ENCODE results near the gene LTBP1. TPM values are rescaled to one million over a fixed set of nuclear protein-coding genes. Genes with fewer than 3 reads are reported as not detected.
"Not testable (repeated sequence)": the region's sequence is repeated elsewhere in the genome, so short reads cannot be mapped to it uniquely, and the experiment has no call there.

Gene LTBP1
- polyA plus RNA-seq, 4 donors: 74.7 to 83.5 (median 82.8) TPM

DNA sequence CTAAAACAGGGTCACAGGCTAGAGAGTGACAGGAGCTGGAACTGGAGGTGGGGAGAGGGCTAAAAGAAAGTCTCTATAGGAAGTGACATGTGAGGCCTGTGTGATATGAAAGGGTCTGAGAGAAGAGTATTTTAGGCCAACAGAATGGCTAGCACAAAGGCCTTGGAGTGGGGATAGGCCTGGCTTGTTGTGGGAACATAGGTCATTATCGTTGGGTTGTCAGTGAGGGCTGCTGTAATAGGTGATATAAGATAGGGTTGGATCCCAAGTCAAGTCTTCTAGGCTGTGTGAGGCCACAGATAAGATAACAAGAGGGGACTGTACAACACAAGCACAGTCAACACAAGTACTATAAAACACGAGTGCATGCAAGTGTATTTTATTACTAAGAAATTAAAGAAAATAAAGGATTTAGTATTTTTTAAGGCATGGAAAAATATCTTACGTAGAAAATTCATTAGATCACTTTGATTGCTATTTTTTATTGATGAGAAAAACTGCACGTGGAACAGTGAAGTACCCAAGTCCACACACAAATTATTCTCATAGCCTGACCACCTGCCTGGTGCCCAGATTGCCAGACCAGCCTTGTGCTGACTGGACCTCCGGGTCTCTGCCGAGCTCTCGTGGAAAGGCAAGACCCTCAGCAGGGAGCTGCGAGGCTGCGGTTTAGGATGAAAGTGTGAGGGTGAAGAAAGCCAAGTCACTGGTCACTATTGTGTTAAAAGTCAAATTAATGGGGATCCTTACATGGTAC lies 14.1 kb downstream of the LTBP1 start:
- DNase-seq (ENCODE audit: low read depth in 4 of 4, low spot score in 3 of 4): no peak

GRCh38 chr2:32962690-32963089 lies 15.9 kb downstream of the LTBP1 start:
- DNase-seq (ENCODE audit: low read depth in 4 of 4, low spot score in 3 of 4): no peak

DNA sequence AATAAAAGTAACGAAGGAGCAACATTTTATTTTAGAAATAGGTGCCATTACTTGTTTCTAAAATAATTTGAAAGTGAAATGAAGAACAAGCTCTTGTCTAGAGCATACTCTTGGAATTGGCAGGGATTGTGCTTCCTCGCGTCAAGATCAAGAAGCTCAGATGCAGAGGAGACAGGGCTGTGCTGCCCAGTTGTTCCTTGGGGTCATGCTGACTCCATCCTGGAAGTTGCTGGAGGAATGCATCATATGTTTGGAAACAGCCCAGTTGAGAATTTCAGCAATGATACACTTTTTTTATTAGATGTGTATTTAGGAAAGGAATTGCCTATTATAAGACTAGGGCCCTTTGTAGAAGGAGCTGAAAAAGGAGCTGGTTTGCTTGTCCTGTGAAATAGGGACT lies 17.2 kb downstream of the LTBP1 start:
- DNase-seq (ENCODE audit: low read depth in 4 of 4, low spot score in 3 of 4): no peak

GRCh38 chr2:32965523-32966171 lies 18.9 kb downstream of the LTBP1 start:
- no peak for DNase-seq (ENCODE audit: low read depth in 4 of 4, low spot score in 3 of 4)

GRCh38 chr2:32969444-32970162 lies 22.9 kb downstream of the LTBP1 start:
- no peak for DNase-seq (ENCODE audit: low read depth in 4 of 4, low spot score in 3 of 4)

DNA sequence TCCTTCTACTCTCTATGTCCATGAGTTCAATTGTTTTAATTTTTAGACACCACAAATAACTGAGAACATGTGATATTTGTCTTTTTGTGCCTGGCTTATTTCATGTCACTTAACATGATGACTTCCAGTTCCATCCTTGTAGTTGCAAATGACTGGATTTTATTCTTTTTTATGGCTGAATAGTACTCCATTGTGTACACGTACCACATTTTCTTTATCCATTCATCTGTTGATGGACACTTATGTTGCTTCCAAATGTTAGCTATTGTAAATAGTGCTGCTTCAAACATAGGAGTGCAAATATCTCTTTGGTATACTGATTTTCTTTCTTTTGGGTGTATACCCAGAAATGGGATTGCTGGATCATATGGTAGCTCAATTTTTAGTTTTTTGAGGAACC lies 27.0 kb downstream of the LTBP1 start:
- DNase-seq (ENCODE audit: low read depth in 4 of 4, low spot score in 3 of 4): not testable (repeated sequence)

DNA sequence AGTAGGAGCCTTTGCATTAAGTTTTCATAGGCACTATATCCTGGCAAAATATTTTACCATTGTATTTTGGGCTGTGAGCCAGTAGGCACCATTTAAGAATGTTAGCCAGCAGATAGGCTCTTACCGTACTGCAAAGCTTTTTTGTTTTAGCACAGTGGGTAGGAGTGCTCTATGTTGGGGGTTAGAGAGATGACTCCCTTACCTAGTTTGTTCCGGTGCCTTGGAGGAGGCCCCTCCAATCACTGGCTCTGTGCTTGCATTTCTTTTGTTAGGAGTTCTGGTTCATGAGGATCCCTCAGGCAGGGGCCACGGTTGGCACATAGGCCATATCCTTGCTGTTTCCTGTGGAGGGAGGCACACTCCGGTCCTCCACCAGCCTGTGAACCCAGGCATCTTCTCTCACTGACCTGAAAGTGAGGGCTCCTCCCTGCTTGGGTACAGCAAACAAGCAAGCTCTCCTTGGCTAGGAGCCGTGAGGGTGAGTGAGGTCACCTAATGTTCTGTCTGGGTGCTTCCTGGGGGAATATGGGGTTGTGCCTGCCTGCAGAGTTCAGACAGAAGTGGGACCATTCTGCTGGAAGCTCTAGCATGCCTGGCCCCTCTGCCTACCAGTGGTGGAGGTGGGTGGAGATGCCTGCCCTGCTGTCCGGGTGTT lies 29.8 kb downstream of the LTBP1 start:
- DNase-seq (ENCODE audit: low read depth in 4 of 4, low spot score in 3 of 4): no peak

DNA sequence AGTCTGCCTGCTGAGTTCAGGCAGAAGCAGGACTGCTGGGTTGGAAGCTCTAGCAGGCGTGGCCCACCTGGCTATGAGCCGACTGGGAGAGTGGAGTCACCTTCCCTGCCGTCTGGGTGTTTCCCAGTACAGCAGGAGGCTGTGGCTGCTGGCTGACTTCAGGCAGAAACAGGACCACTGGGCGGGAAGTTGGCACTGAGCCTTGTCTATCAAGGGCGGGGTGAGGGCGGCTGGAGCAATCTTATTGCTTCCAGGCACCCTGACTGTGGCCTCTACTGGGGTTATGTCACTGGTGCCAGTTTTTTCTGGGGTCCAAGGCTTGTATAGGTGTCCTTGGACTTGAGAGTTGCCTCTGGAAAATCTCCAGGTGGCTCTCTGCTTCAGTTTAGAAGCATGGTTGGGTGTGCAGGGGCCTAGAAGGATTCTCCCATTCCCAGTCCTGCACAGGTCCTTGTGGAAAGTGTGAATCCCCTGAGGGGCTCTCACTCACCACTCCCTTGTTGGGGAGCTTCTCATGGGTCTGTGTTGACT lies 30.5 kb downstream of the LTBP1 start:
- no peak for DNase-seq (ENCODE audit: low read depth in 4 of 4, low spot score in 3 of 4)

GRCh38 chr2:32981612-32982011 lies 34.9 kb downstream of the LTBP1 start:
- no peak for DNase-seq (ENCODE audit: low read depth in 4 of 4, low spot score in 3 of 4)

DNA sequence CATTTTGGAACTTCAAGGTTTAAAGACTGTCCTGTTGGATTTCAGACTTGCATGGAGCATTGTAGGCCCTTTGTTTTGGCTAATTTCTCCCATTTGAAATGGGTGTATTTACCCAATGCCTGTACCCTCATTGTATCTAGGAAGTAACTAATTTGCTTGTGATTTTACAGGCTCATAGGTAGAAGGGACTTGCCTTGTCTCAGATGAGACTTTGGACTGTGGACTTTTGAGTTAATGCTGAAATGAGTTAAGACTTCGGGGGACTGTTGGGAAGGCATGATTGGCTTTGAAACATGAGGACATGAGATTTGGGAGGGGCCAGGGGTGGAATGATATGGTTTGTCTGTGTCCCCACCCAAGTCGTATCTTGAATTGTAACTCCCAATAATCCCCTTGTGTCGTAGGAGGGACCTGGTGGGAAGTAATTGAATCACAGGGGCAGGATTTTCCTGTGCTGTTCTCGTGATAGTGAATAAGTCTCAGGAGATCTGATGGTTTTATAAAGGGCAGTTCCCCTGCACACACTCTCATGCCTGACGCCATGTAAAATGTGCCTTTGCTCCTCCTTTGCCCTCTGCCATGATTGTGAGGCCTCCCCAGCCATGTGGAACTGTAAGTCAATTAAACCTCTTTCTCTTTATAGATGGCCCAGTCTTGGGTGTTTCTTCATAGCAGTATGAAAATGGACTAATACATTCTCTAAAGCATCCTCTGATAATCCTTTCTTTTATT lies 36.6 kb downstream of the LTBP1 start:
- not testable (repeated sequence) for DNase-seq (ENCODE audit: low read depth in 4 of 4, low spot score in 3 of 4)

DNA sequence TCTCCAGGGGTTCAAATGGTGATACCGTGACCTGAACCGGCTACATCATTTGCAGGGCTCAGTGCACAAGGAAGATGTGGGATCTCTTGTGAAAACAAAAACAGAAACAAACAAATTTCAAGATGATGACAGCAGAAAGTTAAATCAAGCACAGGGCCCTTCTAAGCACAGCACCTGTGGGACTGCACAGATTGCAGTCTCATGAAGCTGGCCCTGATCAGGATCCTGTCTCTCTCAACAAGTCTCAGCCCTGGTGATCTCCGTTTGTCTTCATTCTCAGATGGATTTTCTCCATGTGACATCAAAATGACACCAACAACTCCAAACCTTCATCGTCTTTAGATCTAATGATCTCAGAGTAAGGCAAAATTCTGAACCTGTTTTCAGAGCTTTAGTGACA lies 39.7 kb downstream of the LTBP1 start:
- no peak for DNase-seq (ENCODE audit: low read depth in 4 of 4, low spot score in 3 of 4)

DNA sequence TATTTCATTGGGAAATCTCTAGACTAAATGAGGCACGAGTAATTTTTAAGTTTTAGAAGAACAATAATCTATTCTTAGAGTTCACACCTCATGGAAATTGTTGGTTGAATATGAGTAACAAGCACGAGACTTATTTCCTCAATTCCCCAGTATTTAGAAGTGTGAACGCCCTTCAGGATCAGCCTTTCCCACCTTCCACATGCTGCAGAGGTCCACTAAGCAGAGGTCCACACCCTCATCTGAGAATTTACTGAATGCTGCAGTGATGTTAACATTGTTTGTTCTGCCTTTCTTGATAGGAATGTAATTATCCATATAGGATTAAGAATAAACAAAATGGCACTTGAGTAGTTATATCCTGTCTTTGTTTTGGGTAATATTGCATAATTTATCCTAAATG lies 41.8 kb downstream of the LTBP1 start:
- DNase-seq (ENCODE audit: low read depth in 4 of 4, low spot score in 3 of 4): no peak

DNA sequence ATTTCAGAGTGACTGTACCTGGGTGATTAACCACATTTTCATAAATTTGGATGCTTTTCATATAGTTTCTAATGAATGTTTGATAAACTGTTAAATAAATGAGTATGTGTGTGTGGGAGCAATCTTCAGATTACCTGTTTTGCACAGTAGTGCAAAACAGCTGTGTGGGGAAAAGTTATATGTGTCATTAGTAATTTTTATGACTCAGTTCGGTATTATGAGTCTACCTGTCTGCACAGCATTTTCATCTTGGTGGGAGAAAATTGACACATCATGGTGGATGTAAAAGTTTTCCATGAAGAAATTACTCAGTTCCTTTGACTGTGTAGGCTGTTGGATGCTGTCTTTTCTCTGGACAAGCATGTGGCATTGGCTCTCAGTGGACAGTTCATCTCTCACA lies 43.8 kb downstream of the LTBP1 start:
- no peak for DNase-seq (ENCODE audit: low read depth in 4 of 4, low spot score in 3 of 4)

DNA sequence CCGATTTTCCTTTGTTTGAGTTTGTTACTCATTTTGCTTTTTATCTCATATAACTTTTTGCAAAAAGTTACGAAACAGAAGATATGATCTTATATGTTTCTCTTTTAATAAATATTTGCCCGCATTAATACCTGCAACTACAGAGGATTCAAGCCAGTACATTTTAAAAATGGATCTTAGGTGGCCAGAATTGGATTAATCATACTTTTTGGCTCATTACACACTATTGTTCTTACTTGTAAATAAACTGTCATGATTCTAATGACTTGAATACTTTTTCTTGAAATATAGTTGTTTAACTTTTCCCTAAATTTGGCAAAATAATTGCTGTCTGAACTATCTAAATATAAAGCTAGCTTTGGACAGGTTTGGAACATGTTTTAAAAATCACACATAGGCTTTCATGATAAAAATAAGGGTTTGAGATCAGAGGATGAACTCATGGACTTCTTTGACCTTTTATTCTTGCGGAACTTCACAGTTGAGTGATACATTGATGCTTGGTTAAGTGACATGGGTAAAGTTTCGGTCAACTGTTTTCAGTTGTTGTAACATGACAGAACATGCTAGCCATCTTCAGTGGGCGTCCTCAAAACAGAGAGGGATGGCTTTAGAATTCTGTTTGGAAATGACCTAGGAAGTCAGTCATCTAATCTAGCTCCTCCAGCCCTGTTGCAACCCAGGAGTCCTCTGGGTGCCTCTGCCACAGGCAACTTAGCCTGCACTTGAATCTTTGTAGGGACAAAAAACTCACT lies 44.5 kb downstream of the LTBP1 start:
- DNase-seq (ENCODE audit: low read depth in 4 of 4, low spot score in 3 of 4): no peak

GRCh38 chr2:32993005-32993539 lies 46.3 kb downstream of the LTBP1 start:
- DNase-seq (ENCODE audit: low read depth in 4 of 4, low spot score in 3 of 4): no peak

DNA sequence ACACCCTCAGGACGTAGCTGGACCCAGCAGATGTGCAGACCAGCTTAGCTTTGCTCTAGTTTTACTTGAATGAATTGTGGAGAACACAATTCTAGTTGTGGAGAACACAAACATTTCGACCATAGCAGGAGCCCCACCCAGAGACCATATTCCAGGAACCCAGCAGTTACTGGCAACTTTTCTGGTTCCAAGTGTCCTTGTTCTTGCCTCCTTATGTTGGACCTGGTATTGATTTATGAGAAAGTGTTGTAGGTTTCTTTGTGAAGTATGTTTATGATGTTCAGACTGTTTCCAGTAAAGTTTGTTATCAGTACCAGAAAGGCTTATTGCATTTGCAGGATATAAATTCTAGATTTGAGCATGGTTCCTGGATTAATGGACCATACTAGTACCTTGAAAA lies 51.0 kb downstream of the LTBP1 start:
- no peak for DNase-seq (ENCODE audit: low read depth in 4 of 4, low spot score in 3 of 4)

- DNase-seq (ENCODE audit: low read depth in 4 of 4, low spot score in 3 of 4): no peak
These were observed 54.2 kb downstream of the LTBP1 start for GRCh38 chr2:33000986-33001385.

- DNase-seq (ENCODE audit: low read depth in 4 of 4, low spot score in 3 of 4): no peak
These were observed 55.1 kb downstream of the LTBP1 start for GRCh38 chr2:33001823-33002222.

- DNase-seq (ENCODE audit: low read depth in 4 of 4, low spot score in 3 of 4): no peak
These were observed 56.1 kb downstream of the LTBP1 start for GRCh38 chr2:33002863-33003262.
